Hepatic stellate cell (primary cell): ENCODE data around the gene SLC43A2.
"Not testable (repeated sequence)": the region's sequence is repeated elsewhere in the genome, so short reads cannot be mapped to it uniquely, and the experiment has no call there.

Source experiments
- DNase-seq: peaks from one replicate; pipeline ENCODE4 v3.0.0; 2011; ENCODE audit warnings: low spot score

The SLC43A2 gene

DNA sequence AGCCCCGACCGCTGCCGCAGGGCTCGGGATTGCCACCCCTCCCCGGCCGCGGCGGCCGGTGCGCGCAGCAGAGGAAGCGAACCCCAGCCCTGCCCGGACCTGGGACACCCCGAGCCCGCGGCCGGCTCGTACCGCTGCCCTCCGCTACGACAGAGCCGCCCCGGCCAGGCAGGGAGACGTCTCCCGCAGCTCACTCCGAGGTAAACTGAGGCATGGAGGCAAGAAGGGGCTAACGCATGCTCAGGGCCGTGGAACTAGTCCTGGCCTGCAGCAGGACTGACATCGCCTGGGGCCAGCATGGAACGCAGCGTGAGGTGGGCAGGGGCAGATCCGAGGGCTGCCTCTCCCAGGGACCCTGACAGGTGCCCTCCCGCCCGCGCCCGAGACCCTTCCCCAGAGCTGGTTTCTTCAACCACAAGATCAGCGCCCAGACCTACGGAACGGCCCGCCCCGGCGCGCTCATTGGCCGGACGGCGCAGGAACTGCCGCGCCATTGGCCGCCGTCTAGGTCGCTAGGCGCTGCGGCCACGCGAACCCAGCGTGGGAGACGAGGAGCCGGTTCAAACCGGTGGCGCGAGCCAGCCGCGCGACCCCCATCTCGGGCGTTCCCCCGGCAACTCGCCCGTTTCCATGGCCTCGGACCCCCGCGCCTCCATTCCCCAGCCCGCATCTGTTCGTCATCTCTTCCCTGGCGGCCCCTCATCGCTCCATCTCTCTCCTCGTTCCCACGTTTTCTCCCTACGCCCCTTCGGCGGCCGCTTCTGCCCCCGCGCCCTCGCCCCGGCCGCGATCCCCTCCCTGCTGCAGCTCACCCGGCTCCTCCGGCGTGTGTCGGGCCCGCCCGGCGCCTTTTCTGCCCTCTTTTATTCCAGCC, at the start of gene SLC43A2:
SLC43A2 (minus strand) TSS at position 853 of the 874 bp plus-strand sequence. CDS start 960 bp downstream, outside the sequence.
- peak; percentile 98 for DNase-seq

DNA sequence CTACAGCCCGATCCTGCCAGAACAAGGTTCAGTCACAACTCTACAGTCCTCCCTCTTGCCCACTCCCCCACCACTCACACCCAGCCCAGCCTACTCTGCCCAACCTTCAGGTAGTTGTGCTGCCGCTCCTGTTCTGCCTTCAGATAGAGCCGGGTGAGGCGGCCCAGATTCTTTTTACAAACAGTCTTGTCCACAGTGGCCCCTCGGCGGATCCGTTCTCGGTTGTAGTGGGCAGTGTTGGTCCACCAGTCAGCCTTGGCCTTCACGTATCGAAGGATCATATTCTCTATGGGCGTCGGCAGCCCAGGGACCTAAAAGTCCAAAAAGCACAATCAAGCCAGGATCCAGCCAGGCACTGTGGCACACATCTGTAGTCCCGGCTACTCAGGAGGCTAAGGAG, 47.8 kb upstream of the SLC43A2 start:
- DNase-seq: no peak

DNA sequence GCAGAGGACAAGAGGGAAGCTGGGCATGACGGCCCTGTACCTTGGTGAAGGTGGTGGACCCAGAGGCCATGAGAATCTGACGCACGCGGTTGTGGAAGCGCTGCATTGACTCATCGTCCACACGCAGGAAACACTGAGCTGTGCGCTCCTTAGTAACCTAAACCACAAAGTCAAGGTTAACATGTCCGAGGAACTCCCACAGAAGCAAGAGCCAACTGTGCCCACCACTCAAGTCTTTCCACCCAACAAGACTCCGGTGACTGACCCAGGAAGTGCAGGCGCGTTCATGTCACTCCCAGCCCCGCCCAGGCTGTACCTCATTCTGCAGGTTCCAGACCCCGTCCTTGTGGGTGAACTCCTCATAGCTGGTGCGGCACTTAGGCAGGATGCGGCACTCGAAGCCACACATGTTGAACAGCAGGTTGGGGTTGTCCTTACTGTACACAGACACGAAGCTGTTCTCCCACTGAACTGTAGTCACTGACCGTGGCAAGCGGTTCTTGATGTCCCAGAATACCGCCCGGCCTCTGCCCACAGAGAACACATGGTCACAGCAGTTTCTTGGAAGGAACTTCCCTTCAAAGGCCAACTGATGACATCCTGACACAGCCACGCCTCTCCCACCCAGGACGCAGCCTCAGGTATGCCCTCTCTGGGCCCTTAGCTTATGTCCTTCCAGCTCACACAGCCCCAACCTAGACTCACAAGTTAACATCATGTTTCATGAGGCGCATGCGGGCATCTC, 44.6 kb upstream of the SLC43A2 start:
- DNase-seq: no peak

DNA sequence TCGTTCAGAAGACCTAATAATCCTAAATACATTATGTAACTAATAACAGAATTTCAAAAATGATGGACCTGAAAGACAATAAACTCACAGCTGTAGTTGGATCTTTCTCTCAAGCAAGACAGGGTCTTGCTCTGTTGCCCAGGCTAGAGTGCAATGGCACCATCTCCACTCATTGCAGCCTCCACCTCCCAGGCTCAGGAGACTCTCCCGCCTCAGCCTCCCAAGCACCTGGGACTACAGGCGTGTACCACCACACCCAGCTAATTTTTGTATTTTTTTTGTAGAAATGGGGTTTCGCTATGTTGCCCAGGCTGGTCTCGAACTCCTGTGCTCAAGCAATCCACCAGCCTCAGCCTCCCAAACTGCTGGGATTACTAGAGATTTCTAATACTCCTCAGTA, 35.3 kb upstream of the SLC43A2 start:
- DNase-seq: not testable (repeated sequence)

DNA sequence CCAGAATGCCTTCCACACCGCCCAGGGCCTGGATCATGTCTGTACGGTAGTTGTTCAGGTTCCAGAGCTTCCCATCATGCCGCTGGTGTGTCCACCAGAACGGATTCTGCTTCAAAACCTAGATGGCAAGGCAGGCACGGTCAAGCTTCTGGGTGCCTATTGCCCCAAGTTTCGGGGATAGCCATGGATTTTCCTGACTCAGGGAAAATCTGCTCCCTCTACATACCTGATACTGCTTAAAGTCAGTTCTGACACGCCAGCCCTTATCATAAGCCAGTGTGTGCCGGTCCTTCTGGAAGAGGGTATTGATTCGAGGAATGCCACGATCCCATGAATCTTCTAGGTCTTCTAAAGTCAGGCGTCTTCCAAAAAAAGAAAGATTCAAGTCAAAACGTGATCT, 32.4 kb upstream of the SLC43A2 start:
- no peak for DNase-seq

DNA sequence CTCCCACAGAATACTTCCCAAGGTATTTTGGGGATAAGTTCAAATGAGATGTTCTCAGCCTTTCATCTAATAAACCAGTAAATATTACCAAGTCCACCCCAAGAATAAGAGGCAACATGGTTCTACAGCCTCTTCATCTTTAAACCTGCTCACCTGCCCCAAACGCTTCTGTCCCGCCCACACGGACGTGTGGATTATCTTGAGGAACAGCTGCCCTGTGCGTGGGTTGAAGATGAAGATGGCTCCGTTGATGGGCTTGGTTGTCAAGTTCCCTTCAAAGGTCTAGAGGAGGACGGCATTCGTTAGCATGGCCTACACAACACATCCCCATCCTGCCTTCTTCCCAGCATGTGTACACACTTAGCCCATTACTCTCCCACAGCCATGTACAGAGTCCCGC, 29.5 kb upstream of the SLC43A2 start:
- no peak for DNase-seq

DNA sequence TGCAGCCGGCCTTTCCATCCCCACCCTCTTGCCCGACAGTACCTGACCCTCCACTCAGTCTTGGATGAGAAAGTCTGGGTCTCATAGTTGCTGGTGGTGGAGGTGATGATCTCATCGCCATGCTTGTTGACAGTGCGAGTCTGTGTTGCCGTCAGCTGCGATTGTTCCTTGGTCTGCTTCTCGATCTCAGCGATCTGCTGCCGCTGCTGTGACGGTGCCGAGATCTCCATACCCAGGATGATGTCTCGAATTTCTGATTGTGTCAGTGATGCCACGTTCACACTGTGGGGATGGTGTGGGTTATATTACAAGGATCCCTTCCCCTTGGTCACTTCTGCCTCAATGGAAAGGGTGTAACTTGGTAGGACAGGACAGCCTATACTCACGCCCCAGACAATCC, 25.1 kb upstream of the SLC43A2 start:
- no peak for DNase-seq

DNA sequence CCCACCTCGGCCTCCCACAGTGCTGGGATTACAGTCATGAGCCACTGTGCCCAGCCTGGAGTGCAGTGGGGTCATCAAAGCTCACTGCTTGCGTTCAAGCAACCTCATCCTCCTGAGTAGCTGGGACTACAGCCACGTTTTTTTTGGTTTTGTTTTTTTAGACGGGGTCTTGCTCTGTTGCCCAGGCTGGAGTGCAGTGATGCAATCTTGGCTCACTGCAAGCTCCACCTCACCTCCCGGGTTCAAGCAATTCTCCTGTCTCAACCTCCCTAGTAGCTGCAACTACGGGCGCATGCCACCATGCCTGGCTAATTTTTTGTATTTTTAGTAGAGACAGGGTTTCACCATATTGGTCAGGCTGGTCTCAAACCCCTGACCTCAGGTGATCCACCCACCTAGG, 24.2 kb upstream of the SLC43A2 start:
- DNase-seq: not testable (repeated sequence)

DNA sequence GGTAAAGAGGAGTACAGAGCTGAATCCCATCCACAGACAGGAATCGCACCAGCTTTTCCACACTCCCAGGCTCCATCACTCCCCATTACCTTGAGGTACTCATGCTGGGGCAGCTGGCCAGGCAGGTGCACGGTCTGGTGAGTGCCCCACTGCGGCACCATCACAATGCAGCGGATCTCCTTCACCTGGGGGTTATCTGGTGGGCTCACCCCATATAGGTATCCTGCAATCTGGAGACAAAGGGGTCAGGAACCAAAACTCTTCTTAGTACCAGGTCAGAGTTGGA, 22.9 kb upstream of the SLC43A2 start:
- no peak for DNase-seq

DNA sequence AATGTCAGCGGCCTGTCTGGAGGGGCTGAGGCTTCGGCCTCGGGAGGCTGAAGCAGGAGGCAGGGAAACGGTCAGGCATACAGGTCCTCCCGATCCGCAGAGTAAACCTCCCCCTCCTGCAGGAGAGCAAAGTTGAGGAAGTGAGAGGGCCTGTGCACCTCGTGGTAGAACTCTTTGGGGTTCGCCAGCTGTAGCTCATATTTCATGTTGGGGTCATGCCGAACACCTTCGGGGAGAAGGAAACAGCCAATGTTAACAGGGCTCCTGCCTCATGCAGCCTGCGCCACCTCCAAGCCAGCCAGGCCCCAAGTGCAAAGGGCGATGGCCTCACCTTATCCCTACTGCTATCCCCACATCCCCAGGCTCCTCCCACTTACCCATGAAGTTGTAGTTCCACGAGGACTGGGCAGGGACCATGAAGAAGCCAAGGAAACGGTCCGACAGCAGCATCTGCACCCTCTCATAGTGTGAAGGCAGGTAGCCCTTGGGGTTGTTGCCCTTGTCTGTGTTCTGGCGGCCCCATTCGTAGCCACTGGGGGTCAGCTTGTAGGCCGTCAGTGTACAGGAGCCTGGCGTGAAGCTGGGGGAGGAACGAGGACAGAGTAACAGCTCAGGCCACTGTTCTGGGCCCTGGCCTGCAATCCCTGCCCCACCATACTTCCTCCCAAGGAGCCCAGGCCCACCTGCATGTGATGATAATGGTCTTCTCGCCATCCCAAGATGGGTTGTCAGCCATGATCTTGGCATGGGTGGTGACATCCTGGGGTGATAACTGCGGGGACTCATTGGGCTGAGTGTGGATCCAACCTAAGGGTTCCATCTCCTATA, 22.3 kb upstream of the SLC43A2 start:
- DNase-seq: no peak

DNA sequence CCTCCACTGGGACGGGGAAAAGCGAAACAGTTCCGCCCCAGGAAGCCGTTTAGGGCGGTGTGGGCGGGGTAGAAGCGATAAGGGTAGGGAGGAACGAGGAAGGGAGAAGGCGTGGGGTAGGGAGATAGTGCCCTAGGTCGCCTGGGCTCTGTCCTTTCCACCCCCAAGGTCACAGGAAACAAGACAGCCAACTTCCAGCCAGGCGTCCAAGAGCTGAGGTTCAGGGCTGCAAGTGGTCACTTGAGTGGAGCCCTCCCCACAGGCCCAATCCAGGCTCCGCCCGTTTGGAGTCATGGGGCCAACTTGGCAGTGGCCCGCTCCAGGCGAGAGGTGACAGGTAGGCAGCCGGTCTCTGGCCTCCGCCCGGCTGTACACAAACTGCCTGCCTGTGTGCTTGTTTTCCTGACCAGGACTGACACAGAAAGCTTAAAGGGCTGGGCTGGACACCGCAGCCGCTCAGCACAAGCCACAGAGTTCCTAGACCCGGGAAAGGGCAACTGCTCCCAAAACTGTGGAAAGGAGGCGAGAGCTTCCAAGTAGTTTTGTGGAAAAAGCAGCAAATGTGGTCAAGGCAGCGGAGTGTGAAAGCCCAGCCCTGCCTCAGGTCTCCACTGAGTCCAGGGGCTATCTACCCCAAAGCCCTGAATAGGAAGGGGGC, 21.3 kb upstream of the SLC43A2 start, which contains the start of gene RILP:
RILP (minus strand) TSS at position 23 of the 658 bp plus-strand sequence. CDS start 62 bp downstream, outside the sequence.
- DNase-seq: peak; percentile 65

DNA sequence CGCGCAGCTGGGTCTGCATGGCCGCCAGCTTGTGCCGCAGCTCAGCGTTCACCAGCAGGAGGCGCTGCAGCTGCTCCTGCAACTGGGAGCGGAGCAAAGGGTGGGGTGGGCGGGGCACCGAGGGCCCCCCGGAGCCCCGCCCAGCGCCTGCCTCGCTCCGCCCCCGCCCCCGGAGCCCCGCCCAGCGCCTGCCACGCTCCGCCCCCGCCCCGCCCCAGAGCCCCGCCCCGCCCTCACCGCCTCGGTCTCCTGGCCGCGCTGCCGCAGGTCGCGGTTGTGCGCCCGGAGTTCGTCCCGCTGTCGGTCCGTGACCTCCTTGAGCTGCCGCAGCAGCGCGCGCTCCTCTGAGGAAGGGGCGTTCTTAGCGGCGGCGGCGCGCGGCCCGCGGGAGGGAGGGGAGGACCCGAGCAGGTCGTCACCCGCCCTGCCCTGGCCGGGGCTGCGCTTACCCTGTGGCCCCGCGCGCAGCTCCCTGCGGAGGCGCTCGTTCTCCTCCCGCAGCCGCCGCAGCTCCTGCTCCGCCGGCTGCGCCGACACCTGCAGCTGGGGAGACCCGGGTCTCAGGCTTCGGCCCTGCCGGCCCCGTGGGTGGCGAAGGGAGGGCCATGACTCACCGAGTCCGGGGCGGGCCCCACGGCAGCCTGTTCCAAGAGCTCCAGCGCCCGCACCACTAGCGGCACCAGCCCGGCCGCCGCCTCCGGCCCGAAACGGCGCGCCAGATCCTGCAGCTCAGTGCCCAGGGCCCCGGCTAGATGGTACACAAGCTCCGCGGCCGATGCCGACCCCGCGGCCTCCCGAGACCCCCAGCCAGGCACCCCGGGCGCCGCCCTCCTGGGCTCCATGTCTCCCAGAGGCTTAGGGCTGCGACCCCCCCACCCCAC, 20.6 kb upstream of the SLC43A2 start:
- DNase-seq: peak; percentile 97

DNA sequence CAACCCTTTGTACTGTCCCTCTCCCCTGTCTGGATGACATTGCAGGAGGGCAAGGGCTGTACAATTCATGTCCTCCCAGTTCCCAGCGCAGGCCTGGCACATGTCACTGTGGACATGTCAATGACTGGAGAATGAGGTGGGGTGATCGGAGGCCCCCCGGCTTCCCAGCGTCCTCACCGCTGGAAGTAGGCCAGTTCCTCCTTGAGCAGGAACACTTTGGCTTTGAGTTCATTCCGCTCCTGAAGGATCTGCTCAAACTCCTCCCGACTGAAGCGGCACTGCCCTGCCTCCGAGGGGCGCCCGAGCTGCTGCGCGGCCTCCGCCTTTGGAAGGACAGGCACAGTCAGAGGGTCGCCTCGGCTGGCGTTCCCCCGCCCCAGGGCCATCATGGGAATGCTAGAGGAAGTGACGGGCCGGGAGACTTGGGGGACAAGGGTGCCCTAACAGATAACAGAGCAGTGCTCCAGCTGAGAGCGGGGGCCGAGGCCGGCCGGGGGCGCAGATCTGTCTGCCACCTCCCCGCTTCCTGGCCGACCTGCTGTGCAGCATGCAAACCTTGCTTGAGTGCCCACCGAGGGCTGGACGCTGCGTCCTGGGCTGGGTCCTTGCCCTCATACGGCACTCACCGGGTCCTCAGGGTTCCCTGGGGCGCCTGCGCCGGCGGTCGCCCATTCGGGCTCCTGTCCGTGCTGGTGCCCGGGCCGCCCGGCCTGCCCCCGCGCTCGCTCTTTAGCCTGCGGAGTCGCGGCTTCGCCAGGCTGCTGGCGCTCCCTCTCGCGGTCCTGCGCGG, 19.7 kb upstream of the SLC43A2 start:
- DNase-seq: no peak

DNA sequence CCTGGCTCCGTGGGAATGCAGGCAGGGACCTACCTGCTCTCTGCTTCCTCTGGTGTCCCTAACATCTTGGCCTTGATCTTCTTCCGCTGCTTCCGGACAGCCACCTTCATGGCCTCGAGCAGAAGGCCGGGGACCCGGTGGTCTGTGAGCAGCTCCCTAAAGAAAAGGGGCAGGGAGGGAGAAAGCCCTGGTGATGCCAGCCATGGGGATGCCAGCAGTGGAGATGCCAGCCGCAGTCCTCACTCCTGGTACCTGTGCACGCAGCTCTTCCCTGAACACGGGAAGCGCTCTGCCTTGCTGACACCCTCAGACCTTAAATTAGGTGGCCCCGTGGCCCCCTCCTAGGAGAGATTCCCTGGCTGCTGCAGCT, 19.2 kb upstream of the SLC43A2 start:
- no peak for DNase-seq

DNA sequence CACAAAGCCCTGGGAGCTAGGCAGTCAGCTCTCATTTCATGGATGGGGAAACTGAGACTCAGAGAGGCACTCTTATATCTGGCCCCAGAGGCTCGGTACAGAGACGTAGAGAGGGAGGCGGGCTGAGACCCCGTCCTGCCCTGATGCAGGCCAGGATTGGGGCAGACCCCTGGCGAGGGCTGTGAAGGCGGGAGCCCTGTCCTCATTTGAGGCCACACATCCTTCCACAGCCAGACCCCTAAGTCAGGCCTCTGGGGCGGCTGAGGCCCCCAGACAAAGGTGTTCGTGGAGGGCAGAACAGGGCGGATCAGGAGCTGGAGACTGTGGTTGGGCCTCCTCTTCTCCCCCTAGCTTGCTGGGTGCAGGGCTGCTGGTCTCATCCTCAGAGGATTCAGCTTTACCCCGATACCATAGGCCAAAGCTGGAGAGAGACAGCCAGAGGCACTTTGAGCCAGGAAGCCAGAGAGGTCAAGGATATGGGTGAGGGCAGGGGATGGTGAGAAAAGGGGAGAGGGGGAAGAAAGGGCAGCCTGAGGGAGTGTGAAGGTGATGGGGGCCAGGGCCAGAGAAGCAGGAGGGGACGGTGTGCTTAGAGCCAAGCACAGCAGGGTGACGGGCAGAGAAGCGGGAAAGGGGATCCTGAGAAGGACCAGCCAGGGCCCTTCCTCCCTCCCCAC, 17.7 kb upstream of the SLC43A2 start:
- DNase-seq: no peak

DNA sequence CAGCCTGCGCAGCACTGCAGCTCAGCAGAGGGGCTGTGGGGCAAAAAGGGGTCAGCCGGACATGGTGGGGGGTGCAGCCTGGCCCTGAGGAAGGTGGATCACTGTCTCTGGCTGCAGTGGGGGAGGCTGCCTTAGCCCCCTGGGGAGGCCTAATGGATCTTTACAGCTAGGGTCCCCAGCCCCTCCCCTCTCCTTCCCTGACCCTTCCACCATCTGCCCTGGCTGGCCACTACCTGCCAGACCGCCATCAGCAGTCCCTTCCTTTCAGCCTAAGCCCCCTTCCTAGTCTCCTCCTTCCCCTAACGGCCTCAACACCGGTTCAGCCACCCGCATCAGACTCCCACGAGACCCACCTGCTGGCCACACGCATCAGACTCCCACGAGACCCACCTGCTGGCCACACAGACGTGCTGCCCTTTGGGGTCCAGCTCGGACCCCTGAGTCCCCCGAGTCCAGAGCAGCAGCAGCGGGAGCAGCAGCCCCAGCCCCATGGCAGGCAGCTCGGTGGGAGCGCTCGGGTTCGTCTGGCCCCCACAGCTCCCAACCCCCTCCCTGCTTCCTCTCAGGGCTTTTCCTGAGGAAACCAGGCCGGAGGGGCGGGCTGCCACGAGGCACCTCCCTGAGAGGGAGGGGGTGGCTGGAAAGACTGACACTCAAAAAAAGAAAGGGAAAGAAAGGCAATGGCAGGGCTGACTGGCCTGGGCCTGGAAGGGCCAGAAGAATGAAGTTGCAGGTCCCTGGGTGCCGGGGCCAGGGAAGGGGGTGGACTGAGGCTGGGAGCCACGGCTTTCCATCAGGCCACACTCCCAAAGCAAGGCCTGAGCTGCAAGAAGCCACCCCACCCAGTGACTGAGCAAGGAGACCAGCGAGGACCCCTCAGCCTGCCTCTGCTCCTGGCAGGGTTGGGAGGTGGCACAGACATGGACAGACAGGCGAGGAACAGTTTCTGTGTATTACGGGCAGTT, 16.9 kb upstream of the SLC43A2 start, which contains the start of gene SCARF1:
SCARF1 (minus strand) TSS at position 526 of the 965 bp plus-strand sequence; CDS start at position 491, 35 bp downstream.
- no peak for DNase-seq

DNA sequence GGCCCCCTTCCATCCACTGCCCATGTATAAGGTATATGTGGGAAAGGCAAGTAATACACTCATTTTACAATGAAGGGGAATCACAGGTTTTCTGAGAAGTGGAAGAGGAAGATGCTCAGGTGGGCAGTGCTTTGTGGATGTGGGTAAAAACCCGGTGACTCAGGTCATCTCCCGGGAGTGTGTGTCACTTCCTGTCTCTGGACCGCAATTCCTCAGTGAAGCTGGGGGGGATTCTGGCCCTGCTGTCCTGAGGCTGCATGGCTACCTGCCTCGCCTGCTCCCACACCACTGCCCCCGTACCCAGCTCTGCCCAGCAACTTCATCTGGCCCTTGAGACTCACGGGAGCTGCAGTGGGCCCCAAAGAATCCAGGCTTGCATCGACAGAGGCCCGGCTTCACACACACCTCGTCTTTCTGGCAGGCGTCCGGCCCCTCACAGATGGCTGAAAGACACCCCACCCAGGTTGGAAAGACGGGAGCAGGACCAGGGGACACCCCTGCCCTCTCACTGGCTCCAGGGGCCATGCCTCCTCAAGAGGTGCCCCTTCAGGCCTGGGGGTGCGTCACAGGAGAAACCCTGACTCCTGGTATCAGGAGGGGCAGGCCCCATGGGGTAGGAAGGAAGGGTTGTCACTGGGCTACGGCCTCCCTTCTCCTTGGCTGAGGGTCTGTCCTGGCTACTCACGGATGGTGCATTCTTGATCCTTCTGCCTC, 16.0 kb upstream of the SLC43A2 start:
- peak; percentile 70 for DNase-seq
